HEK293 (cell line): ENCODE measurements around the gene PPP1R3F.
A peak's percentile ranks its signal among the peaks of the same experiment; 100 is the strongest.

Source experiments
- EGR2 ChIP-seq: fragments of 450-650 bp; formaldehyde crosslinking; IDR thresholded peaks from 2 replicates; pipeline ENCODE4 v1.5.1; 2016; ENCODE audit warnings: low read depth, missing biosample characterization, missing genetic modification characterization
- KLF16 ChIP-seq: fragments of 450-650 bp; formaldehyde crosslinking; IDR thresholded peaks from 2 replicates; pipeline ENCODE4 v1.5.1; 2017; ENCODE audit warnings: missing biosample characterization, missing genetic modification characterization
- REPIN1 ChIP-seq: fragments of 450-650 bp; formaldehyde crosslinking; IDR thresholded peaks from 2 replicates; pipeline ENCODE4 v1.5.1; 2017; ENCODE audit warnings: missing biosample characterization, missing genetic modification characterization, low read depth
- REST ChIP-seq: fragments of 450-650 bp; formaldehyde crosslinking; IDR thresholded peaks from 2 replicates; pipeline ENCODE4 v1.5.1; 2016; ENCODE audit warnings: missing biosample characterization, missing genetic modification characterization
- ZBTB26 ChIP-seq: fragments of 450-650 bp; formaldehyde crosslinking; optimal IDR thresholded peaks from 2 replicates; pipeline ENCODE3; 2016; ENCODE audit warnings: missing biosample characterization, mild to moderate bottlenecking, missing genetic modification characterization
- ZBTB48 ChIP-seq: fragments of 450-650 bp; formaldehyde crosslinking; IDR thresholded peaks from 2 replicates; pipeline ENCODE4 v1.5.1; 2016; ENCODE audit warnings: missing biosample characterization, missing genetic modification characterization
- ZBTB49 ChIP-seq: fragments of 450-650 bp; formaldehyde crosslinking; IDR thresholded peaks from 2 replicates; pipeline ENCODE4 v1.5.1; 2016; ENCODE audit warnings: missing biosample characterization, missing genetic modification characterization, low read depth
- ZBTB7A ChIP-seq: fragments of 450-650 bp; formaldehyde crosslinking; IDR thresholded peaks from 2 replicates; pipeline ENCODE4 v1.5.1; 2016; ENCODE audit warnings: low read depth, missing biosample characterization, missing genetic modification characterization
- ZFHX2 ChIP-seq: fragments of 450-650 bp; formaldehyde crosslinking; conservative IDR thresholded peaks from 2 replicates; pipeline ENCODE4 v1.5.1; 2016; ENCODE audit warnings: missing biosample characterization, missing genetic modification characterization
- ZFP37 ChIP-seq: fragments of 450-650 bp; formaldehyde crosslinking; IDR thresholded peaks from 2 replicates; pipeline ENCODE4 v1.5.1; 2016; ENCODE audit warnings: missing biosample characterization, missing genetic modification characterization
- ZNF121 ChIP-seq: fragments of 450-650 bp; formaldehyde crosslinking; IDR thresholded peaks from 2 replicates; pipeline ENCODE4 v1.5.1; 2016; ENCODE audit warnings: missing biosample characterization, missing genetic modification characterization
- ZNF140 ChIP-seq: fragments of 450-650 bp; formaldehyde crosslinking; IDR thresholded peaks from 2 replicates; pipeline ENCODE4 v1.5.1; 2016; ENCODE audit warnings: missing biosample characterization, missing genetic modification characterization
- ZNF214 ChIP-seq: fragments of 450-650 bp; formaldehyde crosslinking; IDR thresholded peaks from 2 replicates; pipeline ENCODE4 v1.5.1; 2017; ENCODE audit warnings: missing biosample characterization, mild to moderate bottlenecking, missing genetic modification characterization, borderline replicate concordance
- ZNF239 ChIP-seq: fragments of 450-650 bp; formaldehyde crosslinking; IDR thresholded peaks from 2 replicates; pipeline ENCODE4 v1.5.1; 2016; ENCODE audit warnings: missing biosample characterization, missing genetic modification characterization
- ZNF362 ChIP-seq: fragments of 450-650 bp; formaldehyde crosslinking; IDR thresholded peaks from 2 replicates; pipeline ENCODE4 v1.5.1; 2016; ENCODE audit warnings: missing biosample characterization, missing genetic modification characterization
- ZNF404 ChIP-seq: fragments of 450-650 bp; formaldehyde crosslinking; IDR thresholded peaks from 2 replicates; pipeline ENCODE4 v1.5.1; 2017; ENCODE audit warnings: missing biosample characterization, missing genetic modification characterization
- ZNF501 ChIP-seq: fragments of 450-650 bp; formaldehyde crosslinking; IDR thresholded peaks from 2 replicates; pipeline ENCODE4 v1.5.1; 2016; ENCODE audit warnings: missing biosample characterization, missing genetic modification characterization
- ZNF513 ChIP-seq: fragments of 450-650 bp; IDR thresholded peaks from 2 replicates; pipeline ENCODE4 v1.5.1; 2018; ENCODE audit warnings: missing biosample characterization, missing genetic modification characterization
- ZNF580 ChIP-seq: fragments of 450-650 bp; formaldehyde crosslinking; IDR thresholded peaks from 2 replicates; pipeline ENCODE4 v1.5.1; 2016; ENCODE audit warnings: missing biosample characterization, missing genetic modification characterization
- ZNF600 ChIP-seq: fragments of 450-650 bp; formaldehyde crosslinking; IDR thresholded peaks from 2 replicates; pipeline ENCODE4 v1.5.1; 2016; ENCODE audit warnings: missing biosample characterization, missing genetic modification characterization
- ZNF624 ChIP-seq: fragments of 450-650 bp; formaldehyde crosslinking; IDR thresholded peaks from 2 replicates; pipeline ENCODE4 v1.5.1; 2017; ENCODE audit warnings: missing biosample characterization, missing genetic modification characterization
- ZNF629 ChIP-seq: fragments of 450-650 bp; formaldehyde crosslinking; IDR thresholded peaks from 2 replicates; pipeline ENCODE4 v1.5.1; 2017; ENCODE audit warnings: missing biosample characterization, missing genetic modification characterization
- ZNF639 ChIP-seq: fragments of 450-650 bp; formaldehyde crosslinking; IDR thresholded peaks from 2 replicates; pipeline ENCODE4 v1.5.1; 2016; ENCODE audit warnings: missing biosample characterization, missing genetic modification characterization
- ZNF658 ChIP-seq: fragments of 450-650 bp; formaldehyde crosslinking; IDR thresholded peaks from 2 replicates; pipeline ENCODE4; 2016; ENCODE audit warnings: missing biosample characterization, missing genetic modification characterization
- ZNF677 ChIP-seq: fragments of 450-650 bp; IDR thresholded peaks from 2 replicates; pipeline ENCODE4 v1.5.0; 2018; ENCODE audit warnings: missing biosample characterization, mild to moderate bottlenecking, missing genetic modification characterization, moderate library complexity
- ZNF791 ChIP-seq: fragments of 450-650 bp; formaldehyde crosslinking; IDR thresholded peaks from 2 replicates; pipeline ENCODE4 v1.5.1; 2016; ENCODE audit warnings: missing biosample characterization, missing genetic modification characterization

PPP1R3F gene

GRCh38 chrX:49282647-49283011 lies 13.0 kb downstream of the PPP1R3F start (continued):
- TF ChIP-seq ZNF214 (tag by site-specific recombination), result no peak
- TF ChIP-seq ZNF639 (tag by site-specific recombination), result no peak
- TF ChIP-seq ZNF501 (tag by site-specific recombination), result no peak
- no peak for TF ChIP-seq ZNF121
- no peak for TF ChIP-seq KLF16 (tag by site-specific recombination)
- TF ChIP-seq ZNF513 (tag by site-specific recombination), result no peak
- no peak for TF ChIP-seq ZBTB7A
- TF ChIP-seq ZBTB49 (tag by site-specific recombination), result no peak
- TF ChIP-seq ZFHX2 (tag by site-specific recombination), result 0 out of 2 replicates have a peak, but pooled peaks have one; percentile 23
- no peak for TF ChIP-seq REST (tag by site-specific recombination)
- TF ChIP-seq ZFP37, result no peak
- no peak for TF ChIP-seq ZNF362
- no peak for TF ChIP-seq ZNF239 (tag by site-specific recombination)
- 0 out of 2 replicates have a peak, but pooled peaks have one; percentile 19 for TF ChIP-seq ZNF629 (tag by site-specific recombination)
- no peak for TF ChIP-seq ZBTB26 (tag by site-specific recombination)
- no peak; the same call in none of the 2 replicates for TF ChIP-seq EGR2 (tag by site-specific recombination)
- TF ChIP-seq ZNF791 (tag by site-specific recombination), result no peak
- peak; percentile 96 for TF ChIP-seq ZNF600
- no peak for TF ChIP-seq ZNF580 (tag by site-specific recombination)
- peak; percentile 50; the same call in 1 of the 2 replicates for TF ChIP-seq ZBTB48 (tag by site-specific recombination)
- no peak for TF ChIP-seq ZNF677
- TF ChIP-seq ZNF658 (tag by site-specific recombination), result no peak
- TF ChIP-seq ZNF140 (tag by site-specific recombination), result no peak
- TF ChIP-seq ZNF404 (tag by site-specific recombination), result no peak
- TF ChIP-seq ZNF624 (tag by site-specific recombination), result no peak
- no peak for TF ChIP-seq REPIN1 (tag by site-specific recombination)
